HG03139 (cell line): ENCODE results near the gene FKBP5.
A peak's percentile ranks its signal among the peaks of the same experiment; 100 is the strongest.
"Not testable (repeated sequence)": the region's sequence is repeated elsewhere in the genome, so short reads cannot be mapped to it uniquely, and the experiment has no call there.

ENCODE experiments used
- ATAC-seq: cut with Tn5 transposase; IDR thresholded peaks from one replicate; pipeline ENCODE4 v1.9.1; 2021; ENCODE audit not compliant: unreplicated experiment

FKBP5 gene

DNA sequence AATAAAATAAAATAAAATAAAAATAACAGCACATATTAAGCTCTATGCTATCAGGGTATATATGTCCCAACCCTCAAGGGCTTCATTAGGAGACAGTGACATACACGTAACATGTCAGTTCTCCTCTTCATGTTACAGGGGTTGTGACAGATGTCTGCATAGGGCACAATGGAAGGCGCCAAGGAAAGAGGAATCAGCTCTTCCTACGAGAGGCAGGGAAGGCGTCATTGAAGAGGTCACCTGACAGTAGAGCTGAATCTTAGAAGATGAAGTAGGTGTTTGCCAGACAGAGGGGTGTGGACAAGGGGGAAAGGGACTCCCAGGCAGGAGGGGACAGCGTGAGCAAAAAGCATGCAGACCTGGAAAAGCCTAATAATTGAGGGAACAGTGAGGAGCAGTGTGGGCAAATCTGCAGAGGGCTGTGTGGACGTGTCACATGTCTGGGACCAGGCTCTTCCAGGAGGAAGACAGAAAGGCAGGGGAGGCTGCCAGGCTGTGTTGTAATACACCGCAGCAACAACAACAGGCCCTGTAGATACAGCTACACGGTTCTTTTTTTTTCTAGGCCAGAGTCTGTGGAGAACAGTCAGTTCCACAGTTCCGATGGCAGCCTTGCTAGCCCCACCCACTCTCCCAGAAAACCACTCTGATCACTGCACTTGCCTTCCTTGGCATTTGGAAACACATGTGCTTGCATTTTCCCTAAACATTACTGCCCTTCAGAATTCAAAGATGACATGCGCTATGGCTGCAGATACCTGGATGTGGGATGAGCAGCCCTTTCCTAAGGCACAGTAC, 2.5 kb upstream of the FKBP5 start:
- ATAC-seq: no peak

DNA sequence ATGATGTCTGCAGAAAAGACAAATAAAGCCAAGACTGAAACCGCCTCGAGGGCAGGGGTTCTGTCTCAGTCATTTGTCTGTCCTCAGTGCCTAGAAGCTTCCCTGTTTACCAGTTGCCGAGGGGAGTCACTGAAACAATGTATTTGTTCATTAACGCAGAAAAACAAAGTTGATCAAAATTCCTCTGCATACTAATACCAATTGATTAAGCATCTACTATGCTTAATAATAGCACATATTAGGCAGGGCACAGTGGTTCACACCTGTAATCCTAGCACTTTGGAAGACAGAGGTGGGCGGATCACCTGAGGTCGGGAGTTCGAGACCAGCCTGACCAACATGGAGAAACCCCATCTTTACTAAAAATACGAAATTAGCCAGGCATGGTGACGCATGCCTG, 1.8 kb upstream of the FKBP5 start:
- no peak for ATAC-seq

DNA sequence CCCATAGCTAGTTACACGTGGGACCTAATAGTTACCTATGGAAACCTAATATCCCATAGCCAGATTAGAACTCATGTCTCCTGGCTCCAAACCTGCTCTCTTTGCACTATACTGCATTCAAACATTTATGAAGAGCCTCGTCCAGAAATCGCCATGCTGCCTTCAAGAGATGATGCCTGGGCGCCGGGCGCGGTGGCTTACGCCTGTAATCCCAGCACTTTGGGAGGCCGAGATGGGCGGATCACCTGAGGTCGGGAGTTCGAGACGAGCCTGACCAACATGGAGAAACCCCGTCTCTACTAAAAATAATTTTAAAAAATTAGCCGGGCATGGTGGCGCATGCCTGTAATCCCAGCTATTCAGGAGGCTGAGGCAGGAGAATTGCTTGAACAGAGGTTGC, 1.3 kb upstream of the FKBP5 start:
- not testable (repeated sequence) for ATAC-seq

DNA sequence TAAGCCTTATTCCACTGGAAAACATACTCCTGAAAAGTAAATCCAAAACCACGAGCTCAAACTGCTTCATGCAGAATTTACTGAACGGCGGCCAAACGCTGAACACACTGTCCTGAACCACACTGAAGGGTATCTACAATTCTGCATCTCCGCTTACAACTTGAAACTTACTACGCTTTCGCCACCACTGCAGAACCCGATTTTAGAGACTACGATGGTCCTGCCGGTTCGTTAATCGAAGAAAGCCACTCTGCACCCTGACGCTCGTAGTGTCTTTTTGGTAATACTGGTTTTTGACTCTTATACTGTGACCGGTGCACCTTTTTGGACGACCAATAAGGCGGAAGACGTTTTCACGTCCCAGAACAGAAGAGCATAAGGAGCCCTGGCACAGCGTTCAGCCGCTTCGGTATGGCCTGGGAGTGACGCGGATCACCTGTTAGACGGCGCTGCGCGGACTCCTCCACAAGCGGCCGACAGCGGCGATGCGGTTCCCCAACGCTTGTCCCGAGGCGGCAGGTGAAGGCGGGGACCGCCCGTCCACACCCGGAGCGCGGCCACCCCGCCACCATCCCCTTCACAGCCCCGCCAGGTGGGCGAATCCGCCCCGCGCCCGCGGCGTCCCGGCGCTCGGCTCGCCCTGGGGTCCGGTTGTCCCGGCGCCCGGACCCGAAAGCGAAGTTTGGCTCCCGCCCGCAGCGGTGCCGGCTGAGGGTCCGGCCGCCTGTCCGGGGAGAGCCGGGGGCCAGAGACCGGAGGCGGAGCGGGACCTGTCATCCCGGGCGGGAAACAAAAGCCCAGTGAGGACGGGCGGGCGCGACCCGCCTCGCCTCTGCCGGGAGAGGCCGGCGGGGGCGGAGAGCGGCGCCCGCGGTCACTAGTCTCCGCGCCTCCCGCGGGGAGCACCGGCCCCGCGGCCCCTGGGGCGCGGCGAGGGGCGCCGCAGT, 784 bp downstream of the FKBP5 start:
- peak; percentile 17 for ATAC-seq

DNA sequence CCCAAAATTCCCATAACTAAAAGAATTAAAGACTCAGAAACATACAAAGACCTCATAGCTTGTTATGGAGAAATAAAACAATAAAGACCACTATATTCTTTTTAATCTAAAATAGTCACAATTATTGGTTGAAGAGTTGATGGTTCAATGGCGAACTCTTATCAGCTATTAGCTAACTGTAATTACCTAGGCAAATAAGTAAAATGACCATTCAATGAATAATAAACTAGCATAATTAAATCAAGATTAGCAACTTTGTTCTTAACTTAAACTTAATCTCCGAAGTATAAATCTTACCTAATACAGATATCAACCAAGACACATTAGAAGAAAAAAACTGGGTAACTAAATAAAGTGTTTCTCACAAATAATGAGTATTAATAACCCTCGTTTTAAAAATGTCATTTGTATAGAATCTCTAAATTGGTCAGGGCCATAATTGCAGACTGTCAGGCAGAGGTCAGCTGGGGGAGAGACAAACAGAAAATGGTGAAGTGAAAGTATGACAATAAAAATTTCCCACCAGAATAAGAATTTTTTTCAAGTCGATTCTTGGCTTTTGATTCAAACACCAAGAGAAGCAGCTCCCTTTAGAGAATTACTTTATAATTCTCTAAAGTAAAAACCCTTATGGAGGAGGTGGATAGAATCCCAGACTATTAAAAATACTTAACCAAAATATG, 1.7 kb downstream of the FKBP5 start:
- ATAC-seq: no peak

DNA sequence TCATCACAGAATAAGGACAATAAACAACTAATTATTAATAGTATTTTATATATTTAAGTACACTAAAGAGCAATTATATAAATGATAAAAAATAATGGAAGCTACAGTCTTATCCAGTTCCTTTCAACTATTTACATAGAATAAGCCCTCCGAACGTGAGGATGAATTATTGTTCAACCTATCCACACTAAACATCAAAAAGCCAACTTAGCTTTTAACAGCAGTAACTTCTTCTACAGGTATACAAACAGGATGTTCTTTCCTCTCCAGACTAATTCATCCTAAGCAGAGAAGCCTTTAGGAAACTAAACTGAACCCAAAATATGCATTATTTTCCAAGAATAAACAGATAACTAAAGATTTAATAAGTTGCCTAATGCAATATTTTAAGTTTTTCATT, 2.3 kb downstream of the FKBP5 start:
- no peak for ATAC-seq

DNA sequence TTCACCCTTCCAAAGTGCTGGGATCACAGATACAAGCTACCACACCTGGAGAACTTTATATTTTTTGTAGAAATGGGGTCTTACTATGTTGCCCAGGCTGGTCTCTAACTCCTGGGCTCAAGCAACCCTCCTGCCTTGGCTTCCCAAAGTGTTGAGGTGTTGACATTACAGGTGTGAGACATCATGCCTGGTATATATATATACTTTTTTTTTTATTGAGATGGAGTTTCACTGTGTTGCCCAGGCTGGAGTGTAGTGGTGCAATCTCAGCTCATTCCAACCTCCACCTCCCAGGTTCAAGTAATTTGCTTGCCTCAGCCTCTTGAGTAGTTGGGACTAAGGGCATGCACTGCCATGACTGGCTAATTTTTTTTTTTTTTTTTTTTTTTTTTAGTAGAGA, 5.4 kb downstream of the FKBP5 start:
- ATAC-seq: no peak

DNA sequence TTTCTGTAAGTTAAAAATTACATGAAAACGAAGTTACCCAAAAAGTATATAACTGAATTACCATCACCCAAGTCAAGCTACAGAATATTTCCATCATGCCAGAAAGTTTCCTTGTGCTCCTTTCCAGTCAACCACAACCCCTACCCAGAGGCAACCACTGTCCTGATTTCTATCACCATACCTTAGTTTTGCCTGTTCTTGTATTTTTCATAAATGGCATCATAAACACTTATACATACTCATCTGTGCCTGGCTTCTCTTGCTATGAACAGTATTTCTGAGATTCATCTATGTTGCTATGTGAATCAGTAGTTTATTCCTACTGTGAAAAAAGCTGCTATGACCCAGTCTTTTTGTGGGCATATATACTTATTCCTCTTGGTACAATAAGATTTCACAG, 7.4 kb downstream of the FKBP5 start:
- no peak for ATAC-seq

DNA sequence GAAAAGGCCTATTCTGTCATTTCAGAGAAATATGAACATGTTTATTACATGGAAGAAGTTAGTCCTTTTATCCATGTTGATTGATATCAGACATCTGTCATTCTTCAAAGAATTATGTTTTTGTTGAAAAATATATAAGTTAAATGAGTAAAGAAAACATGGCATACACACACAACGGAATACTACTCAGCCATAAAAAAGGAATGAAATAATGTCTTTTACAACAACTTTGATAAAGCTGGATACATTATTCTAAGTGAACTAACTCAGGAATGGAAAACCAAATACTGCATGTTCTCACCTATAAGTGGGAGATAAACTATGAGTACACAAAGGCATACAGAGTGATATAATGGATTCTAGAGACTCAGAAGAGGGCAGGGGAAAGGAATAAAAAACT, 9.3 kb downstream of the FKBP5 start:
- no peak for ATAC-seq

DNA sequence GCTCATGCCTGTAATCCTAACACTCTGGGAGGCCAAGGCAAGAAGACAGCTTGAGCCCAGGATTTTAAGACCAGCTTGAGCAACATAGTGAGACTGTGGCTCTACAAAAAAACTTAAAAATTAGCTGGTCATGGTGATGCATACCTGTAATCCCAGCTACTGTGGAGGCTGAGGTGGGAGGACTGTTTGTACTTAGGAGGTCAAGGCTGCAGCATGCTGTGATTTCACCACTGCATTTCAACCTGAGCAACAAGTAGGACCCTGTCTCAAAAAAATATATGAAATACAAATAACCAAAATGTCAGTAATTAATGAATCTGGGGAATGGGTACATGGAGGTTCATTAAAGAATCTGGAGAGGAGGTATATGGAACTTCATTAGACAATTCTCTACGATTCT, 9.9 kb downstream of the FKBP5 start:
- no peak for ATAC-seq

DNA sequence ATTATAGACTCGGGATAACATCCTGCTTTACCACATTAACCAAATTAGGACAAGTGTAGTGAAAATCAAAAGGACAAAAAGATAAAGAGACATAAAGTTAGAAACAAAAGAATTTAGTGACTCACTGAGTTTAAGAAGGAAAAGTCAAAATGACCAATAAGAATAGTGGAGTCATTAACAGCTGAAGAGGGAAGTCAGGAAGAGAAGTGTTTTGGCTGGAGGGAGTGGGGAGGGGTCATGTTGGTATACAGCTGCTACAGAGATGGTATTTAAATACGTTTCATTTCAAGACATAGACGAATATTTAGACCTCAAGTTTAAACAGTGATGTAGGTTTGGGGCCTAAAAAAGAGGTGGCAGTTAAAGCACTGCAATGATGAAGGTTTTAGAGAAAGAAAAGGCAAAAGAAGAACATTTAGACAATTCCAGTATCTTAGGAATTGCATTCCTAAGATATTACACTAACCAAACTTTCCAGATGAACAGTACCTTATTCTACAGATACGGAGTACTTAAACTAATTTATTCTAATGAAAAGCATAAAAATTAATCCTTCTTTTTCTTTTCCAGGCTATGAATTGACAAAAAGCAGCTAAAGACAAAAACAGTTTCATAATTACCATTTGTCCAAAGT, 10.6 kb downstream of the FKBP5 start:
- ATAC-seq: no peak

DNA sequence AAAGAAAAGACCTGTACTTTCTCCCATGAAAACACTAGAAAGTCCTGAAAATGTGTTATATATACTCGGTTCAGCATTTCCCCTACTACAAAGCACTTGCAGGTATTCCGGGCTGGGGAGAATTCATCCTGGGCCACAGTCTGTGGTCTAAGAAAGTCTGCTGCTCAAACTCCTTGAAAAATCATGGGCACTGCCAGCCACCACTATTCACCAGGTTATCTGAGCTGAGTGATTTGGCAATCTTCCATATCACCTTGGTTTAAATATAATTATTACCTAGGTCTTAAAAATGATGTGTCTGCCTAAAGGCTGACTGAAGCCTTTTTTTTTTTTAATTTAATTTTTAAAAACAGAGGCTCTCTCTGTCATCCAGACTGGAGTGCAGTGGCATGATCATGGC, 11.3 kb downstream of the FKBP5 start:
- no peak for ATAC-seq

DNA sequence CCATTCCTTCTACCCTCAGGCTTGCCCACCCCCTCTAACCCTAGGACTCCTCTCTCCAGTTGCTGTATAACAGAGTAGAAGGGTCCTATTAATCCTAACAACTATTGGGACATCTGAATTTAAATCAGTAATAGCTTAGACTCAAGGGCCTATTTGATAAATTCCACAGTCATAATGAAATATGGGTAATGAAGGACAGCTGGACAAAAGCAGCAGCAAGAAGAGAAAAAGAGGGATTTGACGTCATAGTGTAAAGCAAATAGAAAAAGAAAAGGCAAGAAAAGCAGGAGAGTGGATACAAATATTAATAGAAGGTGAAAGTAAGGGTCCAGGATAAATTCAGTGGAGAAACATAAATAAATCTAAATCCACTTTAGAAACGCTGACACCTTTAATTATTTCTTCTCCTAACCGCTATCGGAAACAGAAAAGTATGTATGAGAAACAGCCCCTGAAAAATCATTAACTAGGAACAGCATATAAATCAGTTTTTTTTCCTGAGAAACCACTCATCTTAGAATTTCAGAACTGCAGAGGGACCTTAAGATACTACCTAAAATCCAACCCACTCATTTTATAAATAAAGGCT, 12.8 kb downstream of the FKBP5 start:
- no peak for ATAC-seq

DNA sequence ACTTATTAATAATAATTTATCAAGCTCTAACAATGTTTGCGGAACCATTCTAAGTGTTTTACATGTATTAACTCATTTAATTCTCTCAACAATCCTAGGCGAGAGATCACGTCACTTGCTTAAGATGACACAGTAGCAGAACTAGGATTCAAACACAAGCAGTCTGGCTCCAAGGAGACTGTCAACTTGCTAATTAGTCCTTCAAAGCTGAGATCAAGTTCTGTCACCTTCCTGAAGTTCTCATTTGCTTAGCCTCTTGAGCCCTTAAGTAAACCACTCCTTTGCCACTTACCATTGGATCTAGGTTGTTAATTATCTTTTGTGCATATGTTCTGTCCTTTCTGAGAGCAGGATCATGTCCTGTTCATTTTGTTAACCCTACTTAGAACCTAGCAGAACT, 14.1 kb downstream of the FKBP5 start:
- ATAC-seq: no peak

DNA sequence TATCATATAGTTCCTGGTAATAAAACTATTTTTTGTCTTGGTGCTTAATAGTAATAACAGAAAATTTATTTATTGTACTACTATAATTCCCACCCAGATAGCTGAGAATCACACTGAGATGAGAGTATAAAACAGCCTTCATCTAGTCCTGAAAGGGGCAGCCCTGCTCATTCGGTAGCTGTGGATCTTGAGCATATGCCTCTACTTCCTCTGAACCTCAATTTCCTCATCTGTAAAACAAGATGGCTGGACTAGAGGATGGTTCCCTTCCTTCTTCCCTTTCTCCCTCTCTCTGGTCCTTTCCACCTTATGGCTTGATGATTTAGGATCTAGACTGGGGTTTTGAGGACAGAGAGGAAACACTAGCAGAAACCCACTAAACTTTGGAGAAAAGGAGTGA, 15.0 kb downstream of the FKBP5 start:
- ATAC-seq: no peak

DNA sequence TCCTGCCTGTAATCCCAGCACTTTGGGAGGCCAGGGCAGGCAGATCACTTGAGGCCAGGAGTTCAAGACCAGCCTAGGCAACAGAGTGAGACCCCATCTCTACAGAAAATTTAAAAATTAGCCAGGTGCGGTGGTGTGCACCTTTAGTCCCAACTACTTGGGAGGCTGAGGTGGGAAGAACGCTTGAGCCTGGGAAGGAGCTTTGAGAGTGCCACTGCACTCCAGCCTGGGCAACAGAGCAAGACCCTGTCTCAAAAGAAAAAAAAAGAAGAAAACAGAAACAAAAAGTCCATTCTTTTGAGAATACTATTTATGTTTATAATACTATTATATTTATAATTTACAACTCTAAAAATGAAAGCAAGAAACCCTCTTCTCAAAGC, 15.4 kb downstream of the FKBP5 start:
- ATAC-seq: not testable (repeated sequence)

DNA sequence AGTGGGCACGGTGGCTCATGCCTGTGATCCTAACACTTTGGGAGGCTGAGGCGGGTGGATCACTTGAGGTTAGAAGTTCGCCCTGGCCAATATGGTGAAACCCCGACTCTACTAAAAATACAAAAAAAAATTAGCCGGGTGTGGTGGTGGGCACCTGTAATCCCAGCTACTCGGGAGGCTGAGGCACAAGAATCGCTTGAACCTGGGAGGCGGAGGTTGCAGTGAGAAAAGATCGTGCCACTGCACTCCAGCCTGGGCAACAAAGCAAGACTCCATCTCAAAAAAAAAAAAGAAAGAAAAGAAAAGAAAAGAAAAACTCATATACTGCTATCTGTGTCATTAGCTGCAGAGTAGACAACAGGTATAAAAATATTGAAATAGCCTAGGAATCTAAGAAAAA, 18.3 kb downstream of the FKBP5 start:
- not testable (repeated sequence) for ATAC-seq

DNA sequence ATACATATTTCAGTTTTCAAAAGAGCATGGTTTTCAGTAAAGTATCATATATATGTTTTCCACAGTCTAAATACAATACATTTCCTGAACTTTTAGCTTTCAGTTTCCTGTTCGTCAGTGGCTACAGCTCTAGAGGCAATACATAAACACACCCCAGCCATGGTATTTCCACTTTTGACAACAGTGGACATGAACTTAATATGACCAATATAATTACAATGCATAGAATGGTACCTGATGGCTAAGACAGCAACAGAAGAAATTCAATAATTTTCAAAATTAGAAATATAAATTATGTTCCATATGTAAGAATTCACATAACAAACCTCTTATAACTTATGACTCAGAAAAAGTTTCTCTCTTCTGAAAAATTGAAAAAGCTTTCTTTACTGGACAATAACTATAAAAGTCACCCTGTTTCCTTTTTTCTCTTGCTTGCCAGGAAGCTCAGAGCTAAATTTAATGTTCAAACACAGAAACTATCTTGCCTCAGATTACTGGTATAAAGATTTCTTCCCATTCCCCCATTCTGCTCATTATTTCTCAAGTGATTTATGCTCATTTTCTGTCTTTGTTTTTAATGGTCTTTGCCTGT, 19.2 kb downstream of the FKBP5 start:
- no peak for ATAC-seq

DNA sequence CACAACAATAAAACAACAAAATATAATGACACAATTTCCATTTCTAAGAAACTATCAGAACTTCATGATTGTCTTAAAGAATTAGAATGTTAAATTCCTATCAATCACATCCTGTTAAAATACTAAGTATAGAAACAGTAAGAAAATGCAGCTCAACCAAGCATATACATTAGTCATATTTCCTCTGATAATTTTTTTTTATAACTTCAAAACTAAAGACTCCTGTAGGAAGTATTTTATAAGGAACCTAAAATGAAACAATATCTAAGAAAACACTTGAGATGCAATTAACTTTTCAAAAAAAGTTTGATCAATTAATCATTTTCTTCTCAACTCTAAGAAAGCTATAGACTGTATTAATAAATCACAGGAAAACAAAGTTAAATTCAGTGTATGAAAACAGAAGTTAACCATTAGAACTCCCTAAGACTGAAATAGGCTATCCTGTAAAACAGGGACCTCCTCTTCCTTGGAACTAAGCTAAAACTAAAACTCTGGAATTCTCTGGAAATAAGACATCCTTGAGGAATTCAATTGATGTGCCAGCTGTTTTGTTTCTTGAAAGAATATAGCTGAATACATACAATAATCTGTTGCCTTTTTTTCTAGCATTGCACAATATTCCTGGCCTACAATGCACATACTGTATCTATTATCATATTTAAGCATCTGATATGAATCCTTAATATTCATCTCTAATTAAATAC, 19.8 kb downstream of the FKBP5 start:
- ATAC-seq: no peak

DNA sequence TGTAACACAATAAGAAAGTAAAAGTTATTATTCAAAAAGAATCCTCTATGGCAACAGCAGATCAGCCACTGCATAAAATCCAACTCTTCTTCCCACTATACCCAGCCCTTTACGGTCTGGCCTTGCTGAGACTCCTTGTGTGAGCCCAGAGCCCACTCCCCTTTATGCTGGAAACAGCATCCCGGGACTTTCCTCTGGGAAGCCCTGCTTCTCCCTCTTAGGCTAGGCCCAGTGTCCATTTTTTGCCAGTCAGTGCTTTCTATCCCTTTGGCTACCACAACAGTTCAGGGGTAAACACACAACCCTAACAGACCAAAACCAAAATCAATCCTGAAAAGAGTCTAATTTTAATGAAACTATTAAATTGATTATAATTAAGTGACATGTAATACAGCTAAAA, 20.6 kb downstream of the FKBP5 start:
- ATAC-seq: no peak
